KOPT-K1 (cell line): ENCODE results near the gene TRAPPC1.
A peak's percentile ranks its signal among the peaks of the same experiment; 100 is the strongest.
"Not testable (repeated sequence)": the region's sequence is repeated elsewhere in the genome, so short reads cannot be mapped to it uniquely, and the experiment has no call there.

Source experiments
- H3K27ac ChIP-seq: fragments of 200-600 bp; sonication (generic); 2 replicates; pipeline ENCODE4 v1.5.1; 2016; ENCODE audit warnings: antibody characterized with exemption, mild to moderate bottlenecking, low read depth, low read length; ENCODE audit not compliant: poor library complexity, severe bottlenecking
- H3K36me3 ChIP-seq: fragments of 200-600 bp; sonication (generic); 2 replicates; pipeline ENCODE4 v1.5.1; 2017; ENCODE audit warnings: antibody characterized with exemption, mild to moderate bottlenecking, low read length, moderate library complexity; ENCODE audit not compliant: insufficient read depth
- H3K9me3 ChIP-seq: fragments of 200-600 bp; sonication (generic); 2 replicates; pipeline ENCODE4 v1.5.1; 2017; ENCODE audit warnings: antibody characterized with exemption, low read length, mild to moderate bottlenecking; ENCODE audit not compliant: insufficient read depth, poor library complexity, severe bottlenecking

The TRAPPC1 gene, protein sequence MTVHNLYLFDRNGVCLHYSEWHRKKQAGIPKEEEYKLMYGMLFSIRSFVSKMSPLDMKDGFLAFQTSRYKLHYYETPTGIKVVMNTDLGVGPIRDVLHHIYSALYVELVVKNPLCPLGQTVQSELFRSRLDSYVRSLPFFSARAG

DNA sequence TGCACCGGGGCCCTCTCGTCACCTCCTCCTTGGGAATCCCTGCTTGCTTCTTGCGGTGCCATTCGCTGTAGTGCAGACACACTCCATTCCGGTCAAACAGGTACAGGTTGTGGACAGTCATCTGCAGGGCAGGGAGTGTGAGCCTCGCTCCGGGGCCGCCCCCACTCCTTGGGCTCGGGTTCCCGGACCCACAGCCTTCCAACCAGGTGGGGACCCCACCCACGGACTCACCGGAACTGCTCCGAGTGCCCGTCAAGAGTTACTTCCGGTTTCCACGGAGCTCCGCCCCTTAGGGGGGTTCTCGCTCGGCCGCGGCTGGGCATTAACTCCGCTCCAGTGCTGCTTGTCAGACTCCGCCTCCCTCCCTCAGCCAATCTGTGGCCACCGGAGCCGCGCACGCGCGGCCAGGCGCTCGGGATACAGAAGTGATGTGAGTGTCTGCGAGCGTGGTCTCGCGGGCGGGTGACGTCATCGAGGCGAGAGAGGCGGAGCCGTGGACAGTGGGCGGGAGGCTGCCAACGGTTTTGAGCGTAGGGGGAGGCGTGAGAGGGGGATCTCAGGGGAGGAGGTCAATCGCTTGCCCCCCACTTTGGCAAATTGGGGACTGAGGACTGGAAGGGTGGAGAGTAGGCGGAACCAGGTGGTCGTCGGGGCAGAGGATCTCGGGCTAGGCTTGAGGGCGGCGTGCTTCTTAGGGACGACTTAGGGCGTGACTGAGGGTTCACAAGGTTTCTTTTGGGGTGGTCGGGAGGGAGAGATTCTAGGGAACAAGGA, at the start of gene TRAPPC1, which contains the start of gene CNTROB:
Gene TRAPPC1 (minus strand): TSS at position 238 of the 774 bp plus-strand sequence. CDS start 117 bp downstream, at position 121.
Gene CNTROB (plus strand): TSS at position 498 of the 774 bp plus-strand sequence. CDS start 874 bp downstream, outside the sequence.
- peak within 1 kb of the TSS; percentile 92 for H3K27ac ChIP-seq
- H3K9me3 ChIP-seq = no peaks in the 10 kb centered on the region
- peaks cover 30% of the 10 kb centered on the region for H3K36me3 ChIP-seq

DNA sequence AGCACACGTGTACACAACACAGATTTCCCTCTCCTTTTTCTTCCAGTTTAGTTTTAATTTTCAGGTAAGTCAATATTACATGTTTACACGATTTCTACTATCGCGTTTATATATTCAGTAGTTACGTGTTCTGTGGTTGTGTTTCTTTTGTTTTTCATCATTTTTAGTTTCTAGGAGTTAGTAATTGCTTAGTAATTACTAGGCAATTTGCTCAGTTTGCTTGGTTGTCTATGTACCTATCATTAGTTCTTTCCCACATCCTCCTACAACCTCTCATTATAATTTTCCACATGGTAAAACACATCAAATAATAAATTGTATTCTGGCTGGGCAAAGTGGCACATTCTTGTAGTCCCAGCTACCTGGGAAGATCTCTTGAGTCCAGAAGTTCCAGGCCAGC, 46.1 kb upstream of the TRAPPC1 start:
- H3K36me3 ChIP-seq = no peaks in the 10 kb centered on the region
- H3K9me3 ChIP-seq = peaks cover 24% of the 10 kb centered on the region

DNA sequence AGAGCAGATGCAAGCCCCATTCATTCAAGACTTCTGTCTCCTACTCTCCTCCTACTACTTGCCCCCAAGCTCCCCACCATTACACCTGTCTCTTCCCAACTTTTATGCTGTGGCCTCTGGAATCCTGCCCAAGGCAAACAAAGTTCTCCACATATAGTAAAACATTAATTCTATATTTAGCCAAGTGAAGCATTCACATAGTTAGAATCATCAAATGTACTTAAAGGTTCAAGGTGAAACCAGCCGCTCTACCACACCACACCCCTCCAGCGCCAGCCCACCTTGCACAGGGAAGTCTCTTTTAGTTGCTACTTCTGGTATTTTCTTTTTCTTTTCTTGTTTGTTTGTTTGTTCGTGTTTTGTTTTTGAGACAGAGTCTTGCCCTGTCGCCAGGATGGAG, 45.3 kb upstream of the TRAPPC1 start:
- peaks cover 24% of the 10 kb centered on the region for H3K9me3 ChIP-seq
- no peak overlapping the region for H3K27ac ChIP-seq
- no peaks in the 10 kb centered on the region for H3K36me3 ChIP-seq

More for the DNA sequence above, 46.1 kb upstream of the TRAPPC1 start:
- H3K27ac ChIP-seq = no peak overlapping the region

DNA sequence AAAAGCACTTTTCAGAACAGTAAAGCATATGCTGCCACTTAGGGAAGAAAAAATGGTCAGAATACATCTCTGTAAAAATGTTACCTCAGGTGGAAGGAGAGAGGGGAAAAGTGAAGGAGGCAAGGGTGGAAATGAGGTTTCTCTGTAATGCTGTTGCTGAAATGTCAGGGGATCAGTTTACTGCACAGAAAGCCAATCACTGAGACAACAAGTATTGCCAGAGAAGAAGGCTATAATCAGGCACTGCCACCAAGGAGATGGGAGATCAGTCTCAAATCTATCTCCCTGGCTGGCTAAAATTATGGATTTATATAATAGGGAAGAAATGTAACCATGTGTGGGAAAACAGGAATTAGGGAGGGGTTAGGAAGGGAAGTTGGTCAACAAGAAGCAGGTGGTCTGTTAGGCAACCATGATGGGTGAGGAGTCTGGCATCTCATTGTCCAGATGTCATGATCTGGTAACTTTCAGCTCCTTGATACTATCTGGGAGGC, 42.9 kb upstream of the TRAPPC1 start:
- H3K36me3 ChIP-seq = no peaks in the 10 kb centered on the region
- peaks cover 24% of the 10 kb centered on the region for H3K9me3 ChIP-seq
- H3K27ac ChIP-seq = no peak overlapping the region

DNA sequence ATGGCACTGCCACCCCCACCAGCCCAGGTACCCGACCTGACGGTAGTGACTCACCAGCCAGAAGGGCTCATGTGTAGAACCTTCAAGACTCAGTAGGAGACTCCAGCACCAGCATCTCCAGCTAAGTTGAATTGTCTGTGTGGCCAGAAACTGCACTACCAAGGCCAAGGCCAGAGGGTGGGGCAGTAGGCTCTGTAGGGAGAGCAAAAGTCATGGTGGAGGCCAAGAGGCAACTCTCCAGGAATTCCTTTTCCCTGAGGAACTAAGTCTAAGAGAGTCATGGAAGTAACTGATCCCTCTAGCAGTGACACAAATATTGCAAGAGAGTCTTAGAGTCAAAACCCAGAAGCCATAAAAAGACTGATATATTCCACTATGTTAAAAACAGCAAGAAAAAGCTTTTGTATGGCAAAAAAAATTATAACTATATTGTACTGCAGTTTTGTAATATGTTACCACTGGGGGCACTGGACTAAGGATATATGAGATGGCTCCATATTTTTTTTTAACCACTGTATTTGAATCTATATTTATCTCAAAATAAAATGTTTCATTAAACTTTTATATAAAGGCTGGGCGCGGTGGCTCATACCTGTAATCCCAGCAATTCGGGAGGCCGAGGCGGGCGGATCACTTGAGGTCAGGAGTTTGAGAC, 40.5 kb upstream of the TRAPPC1 start:
- Histone ChIP-seq H3K36me3 (no peaks in the 10 kb centered on the region), H3K27ac (no peak overlapping the region), H3K9me3 (peaks cover 24% of the 10 kb centered on the region)

DNA sequence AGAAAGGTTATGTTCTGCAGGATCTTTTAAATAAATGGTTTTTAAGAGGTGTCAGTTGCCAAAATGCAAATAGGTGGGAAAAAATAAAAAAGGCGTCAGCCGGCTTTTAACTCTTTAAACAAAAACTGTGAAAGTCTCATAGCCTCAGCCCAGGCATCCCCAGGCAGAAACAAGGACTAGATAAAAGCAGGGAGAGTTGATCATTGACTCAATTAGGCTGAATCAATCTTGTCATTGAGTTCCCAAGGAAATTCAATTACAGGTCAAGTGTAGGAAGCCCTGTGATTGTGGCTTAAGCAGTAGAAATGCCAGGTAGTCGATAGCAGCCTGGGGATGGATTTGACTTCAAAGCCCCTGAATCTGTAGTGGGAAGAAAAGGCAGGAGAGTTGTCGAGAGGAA, 39.9 kb upstream of the TRAPPC1 start:
- H3K27ac ChIP-seq = no peak overlapping the region
- H3K36me3 ChIP-seq = no peaks in the 10 kb centered on the region

DNA sequence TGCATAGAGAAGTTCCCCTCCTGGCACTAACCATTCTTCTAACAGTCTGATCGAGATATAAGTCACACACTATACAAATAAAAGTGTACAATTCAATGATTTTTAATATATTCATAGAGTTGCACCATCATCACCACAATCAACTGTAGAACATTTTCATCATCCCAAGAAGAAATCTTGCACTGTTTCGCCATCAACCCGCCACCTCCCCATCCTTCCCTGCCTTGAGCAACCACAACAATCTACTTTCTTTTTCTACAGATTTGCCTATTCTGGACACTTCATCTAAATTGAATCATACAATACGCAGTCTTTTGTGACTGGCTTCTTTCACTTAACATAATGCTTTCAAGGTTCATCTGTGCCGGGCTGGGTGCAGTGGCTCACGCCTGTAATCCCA, 37.7 kb upstream of the TRAPPC1 start:
- Histone ChIP-seq H3K27ac (no peak overlapping the region), H3K9me3 (peaks cover 8% of the 10 kb centered on the region), H3K36me3 (no peaks in the 10 kb centered on the region)

More for the DNA sequence above, 39.9 kb upstream of the TRAPPC1 start:
- peaks cover 24% of the 10 kb centered on the region for H3K9me3 ChIP-seq

DNA sequence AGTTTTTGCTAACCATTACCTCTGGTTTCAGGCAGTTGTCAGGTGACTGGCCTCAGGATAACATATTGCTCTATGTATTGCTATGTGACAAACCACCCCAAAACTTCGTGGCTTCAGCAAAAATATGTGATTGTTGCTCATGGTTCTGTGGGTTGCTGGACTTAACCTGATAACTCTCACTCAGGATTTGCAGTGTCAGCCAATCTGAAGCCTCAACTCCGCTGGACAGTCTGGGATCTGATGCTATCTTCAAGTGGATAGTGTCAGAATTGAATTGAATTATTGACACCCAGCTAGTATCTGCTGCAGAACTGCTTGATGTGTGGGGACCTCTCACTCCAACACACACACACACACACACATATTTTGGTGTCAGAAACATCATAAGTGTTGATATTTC, 36.0 kb upstream of the TRAPPC1 start:
- Histone ChIP-seq H3K36me3 (no peaks in the 10 kb centered on the region), H3K9me3 (no peaks in the 10 kb centered on the region), H3K27ac (no peak overlapping the region)

DNA sequence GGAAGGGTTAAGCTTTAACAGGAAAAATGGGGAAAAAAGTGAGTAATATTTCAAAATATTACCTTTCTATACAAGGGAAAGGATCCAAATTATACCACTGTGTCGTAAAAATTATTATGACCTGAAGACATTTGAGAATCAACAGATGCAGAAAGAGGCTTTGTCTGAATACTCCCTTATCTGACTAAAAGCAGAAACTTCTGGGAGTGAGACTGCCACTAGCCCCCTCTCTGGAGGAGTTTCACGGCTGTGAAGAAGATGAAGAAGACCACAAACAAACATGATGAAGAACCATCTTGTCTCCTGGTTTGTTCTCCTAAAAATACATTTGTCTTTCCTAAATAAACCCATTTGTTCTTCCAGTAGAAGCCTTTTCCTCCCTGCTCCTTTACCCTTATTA, 29.7 kb upstream of the TRAPPC1 start:
- Histone ChIP-seq H3K36me3 (no peaks in the 10 kb centered on the region), H3K9me3 (no peaks in the 10 kb centered on the region)

DNA sequence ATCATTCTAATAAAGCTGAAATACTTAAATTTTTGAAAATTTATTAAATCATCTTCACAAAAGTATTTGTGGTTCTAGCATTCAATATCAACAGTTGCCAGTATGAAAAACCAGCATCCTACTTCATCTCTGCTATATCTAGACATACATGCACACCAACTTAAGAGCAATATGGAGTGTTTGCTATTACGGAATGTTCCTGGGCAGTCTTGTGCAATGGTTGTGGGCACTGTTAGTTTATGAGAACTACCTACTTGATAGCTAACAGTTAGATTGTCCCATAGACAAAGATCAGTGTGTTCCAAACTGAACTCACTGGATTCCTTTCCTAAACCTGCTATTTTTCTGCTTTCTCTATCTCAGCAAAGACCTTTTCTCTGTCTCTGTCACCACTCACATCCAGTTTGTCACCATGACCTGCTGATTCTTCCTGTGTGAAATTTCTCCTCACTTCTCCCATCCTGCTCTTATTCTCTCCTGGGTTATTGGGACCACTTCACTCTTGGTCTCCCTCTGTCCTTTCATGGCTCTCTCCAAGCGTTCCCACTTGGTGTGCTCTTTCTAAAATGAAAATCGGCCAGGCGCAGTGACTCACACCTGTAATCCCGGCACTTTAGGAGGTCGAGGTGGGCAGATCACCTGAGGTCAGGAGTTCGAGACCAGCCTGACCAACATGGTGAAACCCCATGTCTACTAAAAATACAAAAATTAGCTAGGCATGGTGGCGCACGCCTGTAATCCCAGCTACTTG, 27.9 kb upstream of the TRAPPC1 start:
- no peaks in the 10 kb centered on the region for H3K9me3 ChIP-seq
- H3K36me3 ChIP-seq = no peaks in the 10 kb centered on the region
- H3K27ac ChIP-seq = no peak overlapping the region

More for the DNA sequence above, 29.7 kb upstream of the TRAPPC1 start:
- no peak overlapping the region for H3K27ac ChIP-seq

DNA sequence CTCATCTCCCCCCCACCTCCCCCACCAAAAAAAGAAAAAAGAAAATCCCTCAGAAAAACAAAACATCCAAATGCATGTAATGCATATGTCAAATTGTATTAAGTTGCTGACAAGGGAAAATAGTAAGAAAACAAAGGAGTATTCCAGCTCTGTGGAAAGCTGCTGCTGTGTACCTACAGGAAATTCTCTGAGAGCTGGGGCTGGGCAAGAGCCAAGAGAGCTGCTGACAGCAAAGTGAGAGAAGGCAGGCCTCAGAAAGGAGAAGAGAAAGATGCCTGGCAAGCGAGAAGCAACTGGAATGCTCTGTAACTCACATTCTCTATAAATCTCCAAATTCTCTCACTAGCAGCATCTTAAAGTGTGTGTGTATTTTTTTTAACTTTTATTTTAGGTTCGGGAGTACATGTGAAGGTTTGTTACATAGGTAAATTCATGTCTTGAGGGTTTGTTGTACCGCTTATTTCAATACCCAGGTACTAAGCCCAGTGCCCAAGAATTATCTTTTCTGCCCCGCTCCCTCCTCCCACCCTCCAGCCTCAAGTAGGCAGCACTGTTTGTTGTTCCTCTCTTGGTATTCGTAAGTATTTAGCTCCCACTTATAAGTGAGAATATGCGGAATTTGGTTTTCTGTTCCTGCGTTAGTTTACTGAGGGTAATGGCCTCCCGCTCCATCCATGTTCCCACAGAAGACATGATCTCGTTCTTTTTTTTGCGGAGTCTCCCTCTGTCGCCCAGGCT, 24.7 kb upstream of the TRAPPC1 start:
- Histone ChIP-seq H3K9me3 (no peaks in the 10 kb centered on the region), H3K36me3 (no peaks in the 10 kb centered on the region), H3K27ac (no peak overlapping the region)

DNA sequence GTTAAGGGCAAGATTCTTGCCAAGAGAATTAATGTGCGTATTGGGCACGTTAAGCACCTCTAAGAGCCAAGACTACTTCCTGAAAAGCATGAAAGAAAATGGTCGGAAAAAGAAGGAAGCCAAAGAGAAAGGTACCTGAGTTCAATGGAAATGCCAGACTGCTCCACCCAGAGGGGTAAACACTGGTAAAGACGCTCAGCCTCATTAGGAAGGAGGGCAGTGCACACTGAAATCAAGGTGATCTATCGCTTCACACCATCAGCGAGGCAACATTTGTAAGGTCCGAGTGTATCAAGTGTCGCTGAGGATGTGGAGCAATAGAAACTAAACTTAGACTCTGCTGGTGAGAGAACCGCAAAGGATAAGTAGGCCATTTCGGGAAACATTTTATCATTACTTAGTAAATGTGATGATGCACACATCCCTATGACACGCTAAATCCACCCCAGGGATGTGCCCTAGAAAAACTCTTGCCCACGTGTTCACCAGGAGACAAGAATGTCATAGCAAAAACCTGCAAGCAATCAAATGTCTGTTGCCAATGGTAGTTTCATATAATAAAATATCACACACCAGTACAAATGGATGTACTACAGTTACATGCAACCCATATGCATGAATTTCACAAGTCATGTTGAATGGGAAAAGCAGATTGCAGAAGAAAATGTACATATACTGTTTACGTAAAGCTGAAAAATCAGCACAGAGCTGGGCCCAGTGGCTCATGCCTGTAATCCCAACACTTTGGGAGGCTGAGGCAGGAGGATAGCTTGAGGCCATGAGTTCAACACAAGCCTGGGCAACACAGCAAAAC, 23.9 kb upstream of the TRAPPC1 start:
- Histone ChIP-seq H3K36me3 (peaks cover 1% of the 10 kb centered on the region; the same call in 1 of the 2 replicates), H3K9me3 (no peaks in the 10 kb centered on the region), H3K27ac (no peak overlapping the region)

DNA sequence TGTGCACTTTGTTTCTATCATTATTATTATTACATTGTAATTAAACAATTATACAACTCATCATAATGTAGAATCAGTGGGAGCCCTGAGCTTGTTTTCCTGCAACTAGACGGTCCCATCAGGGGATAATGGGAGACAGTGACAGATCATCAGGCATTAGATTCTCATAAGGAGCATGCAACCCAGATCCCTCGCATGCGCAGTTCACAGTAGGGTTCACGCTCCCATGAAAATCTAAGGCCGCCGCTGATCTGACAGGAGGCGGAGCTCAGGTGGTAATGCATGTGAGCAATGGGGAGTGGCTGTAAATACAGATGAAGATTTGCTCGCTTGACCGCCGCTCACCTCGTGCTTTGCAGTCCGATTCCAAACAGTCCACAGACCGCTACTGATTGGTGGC, 21.5 kb upstream of the TRAPPC1 start:
- peaks cover 25% of the 10 kb centered on the region for H3K36me3 ChIP-seq
- not testable (repeated sequence) for H3K27ac ChIP-seq, H3K9me3 ChIP-seq
